Suppressor macrophage (primary cell): ENCODE data around the gene SLC2A1.

Experiments
- DNase-seq, 4 experiments: peaks; one replicate each; pipeline ENCODE4 v3.0.0-alpha.2; 2020 to 2022

SLC2A1 gene

DNA sequence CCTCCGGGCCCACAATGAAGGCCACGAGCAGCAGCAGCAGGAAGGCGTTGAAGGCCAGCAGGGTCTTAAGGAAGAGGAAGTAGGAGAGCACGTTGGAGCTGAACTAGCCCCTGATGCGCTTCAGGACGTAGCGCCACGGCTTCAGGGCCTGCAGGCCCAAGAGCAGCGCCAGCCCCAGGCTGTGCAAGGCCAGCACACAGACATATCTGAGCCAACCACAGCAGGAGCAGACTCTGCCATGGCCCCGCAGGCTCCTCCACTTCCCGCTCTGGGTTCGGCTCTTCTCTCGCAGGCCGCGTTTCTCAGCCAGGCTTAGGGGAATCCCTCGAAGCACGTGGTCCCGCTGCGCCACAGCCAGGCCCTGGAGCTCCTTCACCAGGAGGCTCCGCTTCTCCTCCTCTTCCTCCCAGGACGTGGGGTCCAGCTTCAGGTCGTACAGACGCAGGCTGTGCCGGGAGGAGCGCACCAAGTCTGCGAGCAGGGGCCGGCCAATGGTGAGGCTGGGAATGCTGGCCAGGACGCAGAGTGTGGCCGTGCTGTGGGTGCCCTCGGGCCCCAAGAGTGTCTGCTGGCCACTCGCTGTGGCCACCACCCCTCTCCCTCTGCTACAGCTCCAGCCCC lies 70.5 kb downstream of the SLC2A1 start:
- no peak for DNase-seq

DNA sequence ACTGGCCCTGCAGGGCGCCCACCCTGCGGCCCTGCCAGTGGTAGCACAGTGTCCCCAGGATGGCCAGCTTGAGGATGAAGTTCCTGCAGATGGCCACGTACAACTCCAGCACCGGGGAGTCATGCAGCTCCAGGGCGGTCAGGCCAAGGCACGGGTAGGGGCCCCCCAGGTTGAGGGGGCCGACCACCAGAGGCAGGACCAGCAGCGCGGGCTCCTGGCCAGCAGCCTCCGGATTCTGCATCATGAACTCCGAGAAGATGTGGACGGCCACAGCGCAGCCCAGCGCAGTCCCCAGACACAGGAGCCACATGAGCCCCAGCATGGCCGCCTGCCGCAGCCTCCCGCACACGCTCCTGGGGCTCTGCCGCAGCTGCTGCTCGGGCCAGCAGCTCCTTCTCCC lies 71.3 kb downstream of the SLC2A1 start:
- DNase-seq: no peak

- no peak for DNase-seq
These were observed 71.9 kb downstream of the SLC2A1 start for GRCh38 chr1:42886800-42887199.

- no peak for DNase-seq
These were observed 72.5 kb downstream of the SLC2A1 start for GRCh38 chr1:42886046-42886739.

GRCh38 chr1:42880384-42880783 lies 78.3 kb downstream of the SLC2A1 start:
- DNase-seq: no peak

DNA sequence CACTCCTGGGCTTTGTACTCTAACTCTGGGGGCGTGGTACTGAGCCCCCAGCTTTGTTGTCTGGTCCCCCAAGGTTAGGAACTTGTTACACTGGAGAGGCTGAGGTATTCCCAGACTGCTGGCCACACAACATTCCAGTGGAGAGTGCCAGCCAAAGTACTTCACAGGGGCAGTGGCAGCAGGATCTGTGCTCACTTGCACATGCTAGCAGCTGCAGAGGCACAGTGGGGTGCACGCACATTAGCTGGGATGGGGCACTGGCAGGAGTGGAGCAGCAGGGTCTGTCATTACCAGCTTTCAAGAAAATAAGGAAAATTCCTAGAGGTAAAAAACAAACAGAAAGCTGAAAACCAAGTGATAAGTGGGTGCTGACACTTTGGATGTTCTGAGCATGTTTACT lies 81.3 kb downstream of the SLC2A1 start:
- no peak for DNase-seq

GRCh38 chr1:42876009-42876408 lies 82.7 kb downstream of the SLC2A1 start:
- no peak for DNase-seq
